ENCODE results near the gene DCAF17.

DCAF17 gene

DNA sequence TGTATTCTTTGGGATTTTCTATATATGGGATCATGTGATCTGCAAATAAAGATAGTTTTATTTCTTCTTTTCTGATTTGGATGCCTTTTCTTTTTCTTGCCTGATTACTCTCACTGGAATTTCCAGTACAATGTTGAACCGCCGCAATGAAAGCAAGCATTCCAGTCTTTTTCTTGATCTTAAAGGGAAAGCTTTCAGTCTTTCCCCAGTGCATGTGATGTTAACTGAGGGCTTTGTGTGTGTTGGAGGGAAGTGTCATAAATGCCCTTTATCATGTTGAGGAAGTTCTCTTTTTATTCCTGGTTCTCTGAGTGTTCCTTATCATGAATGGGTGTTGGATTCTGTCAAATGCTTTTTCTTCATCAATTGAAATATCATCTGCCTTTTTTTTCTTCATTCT is 71.3 kb downstream of the DCAF17 start:
- Histone ChIP-seq H3K4me1 (ENCODE audit: insufficient read depth, low read length, severe bottlenecking) (no peaks in the 10 kb centered on the region), H3F3A (ENCODE audit: insufficient read depth, low read length) (no peaks in the 10 kb centered on the region), H4K20me1 (ENCODE audit: insufficient read depth, low read length) (no peaks in the 10 kb centered on the region), H3K27ac (ENCODE audit: low read depth, low read length, poor library complexity, severe bottlenecking) (no peak overlapping the region), H3K9me2 (ENCODE audit: low read depth, low read length) (no peaks in the 10 kb centered on the region), H2AFZ (ENCODE audit: low read length) (no peak overlapping the region), H3K4me3 (ENCODE audit: low read depth, low read length, poor library complexity, severe bottlenecking) (no peak overlapping the region), H3K4me2 (ENCODE audit: low read length) (no peak overlapping the region), H3K9ac (ENCODE audit: low read length) (no peak overlapping the region), H3K79me2 (ENCODE audit: insufficient read depth, low read length) (no peaks in the 10 kb centered on the region), H3K9me3 (ENCODE audit: low read length) (no peaks in the 10 kb centered on the region), H3K27me3 (ENCODE audit: insufficient read depth, low read length) (no peaks in the 10 kb centered on the region), H3K36me3 (ENCODE audit: insufficient read depth, low read length) (no peaks in the 10 kb centered on the region)
- TF ChIP-seq, protein P1, sequence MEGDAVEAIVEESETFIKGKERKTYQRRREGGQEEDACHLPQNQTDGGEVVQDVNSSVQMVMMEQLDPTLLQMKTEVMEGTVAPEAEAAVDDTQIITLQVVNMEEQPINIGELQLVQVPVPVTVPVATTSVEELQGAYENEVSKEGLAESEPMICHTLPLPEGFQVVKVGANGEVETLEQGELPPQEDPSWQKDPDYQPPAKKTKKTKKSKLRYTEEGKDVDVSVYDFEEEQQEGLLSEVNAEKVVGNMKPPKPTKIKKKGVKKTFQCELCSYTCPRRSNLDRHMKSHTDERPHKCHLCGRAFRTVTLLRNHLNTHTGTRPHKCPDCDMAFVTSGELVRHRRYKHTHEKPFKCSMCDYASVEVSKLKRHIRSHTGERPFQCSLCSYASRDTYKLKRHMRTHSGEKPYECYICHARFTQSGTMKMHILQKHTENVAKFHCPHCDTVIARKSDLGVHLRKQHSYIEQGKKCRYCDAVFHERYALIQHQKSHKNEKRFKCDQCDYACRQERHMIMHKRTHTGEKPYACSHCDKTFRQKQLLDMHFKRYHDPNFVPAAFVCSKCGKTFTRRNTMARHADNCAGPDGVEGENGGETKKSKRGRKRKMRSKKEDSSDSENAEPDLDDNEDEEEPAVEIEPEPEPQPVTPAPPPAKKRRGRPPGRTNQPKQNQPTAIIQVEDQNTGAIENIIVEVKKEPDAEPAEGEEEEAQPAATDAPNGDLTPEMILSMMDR (IDR thresholded peaks at IDR 0.05; ENCODE audit: low read length): no peak
- TF ChIP-seq EZH2 (IDR thresholded peaks at IDR 0.05; ENCODE audit: borderline replicate concordance, low read length): no peak

DNA sequence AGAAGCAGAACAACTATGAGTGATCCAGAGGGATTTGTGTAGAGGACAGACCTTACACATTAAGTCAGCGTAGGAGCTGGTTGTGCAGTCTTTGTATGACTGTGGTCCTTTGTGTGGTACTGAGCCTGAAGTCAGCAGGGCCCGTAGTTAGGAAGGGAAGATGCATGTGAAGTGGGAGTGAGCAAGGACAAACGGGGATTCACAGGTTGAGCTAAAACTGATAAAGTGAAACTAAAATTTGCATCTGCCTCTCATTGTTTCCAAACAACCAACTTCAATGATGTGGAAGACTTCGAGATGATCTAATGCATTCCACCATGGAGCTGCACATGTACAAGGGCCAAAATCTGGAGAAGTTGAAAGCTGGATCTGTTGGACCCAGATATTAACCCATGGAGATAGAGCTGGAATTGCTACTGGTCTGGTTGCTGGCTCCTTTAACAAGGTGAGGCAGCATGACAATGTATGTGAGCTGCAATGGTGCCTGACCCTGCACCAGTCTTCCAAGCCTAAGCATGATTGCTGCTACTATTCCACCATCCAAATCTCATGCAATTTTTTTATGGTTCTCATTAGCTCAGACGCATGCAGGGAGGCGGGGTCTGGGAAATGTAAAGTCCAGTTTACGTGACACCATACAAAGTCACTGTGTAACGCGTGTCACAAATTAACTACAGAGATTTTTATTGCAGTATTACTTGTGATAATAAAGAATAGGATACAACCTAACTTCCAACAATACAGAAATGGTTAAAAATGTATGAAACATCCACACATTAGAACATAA is 76.1 kb downstream of the DCAF17 start:
- TF ChIP-seq, protein P1 (IDR thresholded peaks at IDR 0.05; ENCODE audit: low read length): no peak
- no peak for TF ChIP-seq EZH2 (IDR thresholded peaks at IDR 0.05; ENCODE audit: borderline replicate concordance, low read length)
- Histone ChIP-seq H3K79me2 (ENCODE audit: insufficient read depth, low read length) (no peaks in the 10 kb centered on the region), H3K4me2 (ENCODE audit: low read length) (no peak overlapping the region), H3K27me3 (ENCODE audit: insufficient read depth, low read length) (no peaks in the 10 kb centered on the region), H3K9ac (ENCODE audit: low read length) (no peak overlapping the region), H3K36me3 (ENCODE audit: insufficient read depth, low read length) (no peaks in the 10 kb centered on the region), H3K4me1 (ENCODE audit: insufficient read depth, low read length, severe bottlenecking) (peaks cover 9% of the 10 kb centered on the region), H4K20me1 (ENCODE audit: insufficient read depth, low read length) (no peaks in the 10 kb centered on the region), H3K9me2 (ENCODE audit: low read depth, low read length) (no peaks in the 10 kb centered on the region), H2AFZ (ENCODE audit: low read length) (no peak overlapping the region), H3K27ac (ENCODE audit: low read depth, low read length, poor library complexity, severe bottlenecking) (no peak overlapping the region), H3K4me3 (ENCODE audit: low read depth, low read length, poor library complexity, severe bottlenecking) (no peak overlapping the region), H3K9me3 (ENCODE audit: low read length) (no peaks in the 10 kb centered on the region), H3F3A (ENCODE audit: insufficient read depth, low read length) (no peaks in the 10 kb centered on the region)

DNA sequence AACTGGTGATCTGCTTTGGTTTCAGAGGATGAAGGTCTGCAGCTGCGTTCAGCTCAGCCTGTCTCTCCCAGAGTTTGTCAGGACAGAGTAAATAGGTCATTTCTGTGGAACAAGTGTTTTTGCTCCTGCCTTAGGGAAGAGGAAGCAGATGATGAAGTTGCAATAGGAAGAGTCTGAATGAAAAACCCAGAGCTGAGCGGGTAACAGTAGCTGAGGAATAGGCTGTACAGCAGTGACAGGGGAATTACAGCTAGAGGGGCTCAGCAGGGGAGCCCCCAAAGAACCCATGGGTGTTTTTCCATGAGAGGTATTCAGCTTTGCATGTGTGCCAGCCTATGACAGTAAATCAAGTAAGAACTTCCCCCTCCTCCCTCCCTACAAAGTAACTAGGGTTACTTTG is 78.0 kb downstream of the DCAF17 start:
- Histone ChIP-seq H3K79me2 (ENCODE audit: insufficient read depth, low read length) (no peaks in the 10 kb centered on the region), H3K27ac (ENCODE audit: low read depth, low read length, poor library complexity, severe bottlenecking) (no peak overlapping the region), H3K9ac (ENCODE audit: low read length) (no peak overlapping the region), H3K9me3 (ENCODE audit: low read length) (no peaks in the 10 kb centered on the region), H3K4me2 (ENCODE audit: low read length) (no peak overlapping the region), H3K4me3 (ENCODE audit: low read depth, low read length, poor library complexity, severe bottlenecking) (no peak overlapping the region), H4K20me1 (ENCODE audit: insufficient read depth, low read length) (no peaks in the 10 kb centered on the region), H3K9me2 (ENCODE audit: low read depth, low read length) (no peaks in the 10 kb centered on the region), H3K27me3 (ENCODE audit: insufficient read depth, low read length) (no peaks in the 10 kb centered on the region), H3K4me1 (ENCODE audit: insufficient read depth, low read length, severe bottlenecking) (peaks cover 9% of the 10 kb centered on the region), H2AFZ (ENCODE audit: low read length) (no peak overlapping the region), H3K36me3 (ENCODE audit: insufficient read depth, low read length) (no peaks in the 10 kb centered on the region), H3F3A (ENCODE audit: insufficient read depth, low read length) (no peaks in the 10 kb centered on the region)
- TF ChIP-seq, protein P1 (IDR thresholded peaks at IDR 0.05; ENCODE audit: low read length): no peak
- no peak for TF ChIP-seq EZH2 (IDR thresholded peaks at IDR 0.05; ENCODE audit: borderline replicate concordance, low read length)

All from OCI-LY1 (cell line).